Ramos (cell line): ENCODE data around the gene GPC1.

Experiments used
- in situ Hi-C: fragments of 300-500 bp; cut with MboI; formaldehyde crosslinking; loops from one replicate; pipeline ENCODE4 v1.14.3; 2022; ENCODE audit warnings: low sequenced_read_pairs; ENCODE audit not compliant: unreplicated experiment

Gene GPC1

GRCh38 chr2:240411261-240412160, 24.0 kb upstream of the GPC1 start:
- in situ Hi-C loops: no loop called here

DNA sequence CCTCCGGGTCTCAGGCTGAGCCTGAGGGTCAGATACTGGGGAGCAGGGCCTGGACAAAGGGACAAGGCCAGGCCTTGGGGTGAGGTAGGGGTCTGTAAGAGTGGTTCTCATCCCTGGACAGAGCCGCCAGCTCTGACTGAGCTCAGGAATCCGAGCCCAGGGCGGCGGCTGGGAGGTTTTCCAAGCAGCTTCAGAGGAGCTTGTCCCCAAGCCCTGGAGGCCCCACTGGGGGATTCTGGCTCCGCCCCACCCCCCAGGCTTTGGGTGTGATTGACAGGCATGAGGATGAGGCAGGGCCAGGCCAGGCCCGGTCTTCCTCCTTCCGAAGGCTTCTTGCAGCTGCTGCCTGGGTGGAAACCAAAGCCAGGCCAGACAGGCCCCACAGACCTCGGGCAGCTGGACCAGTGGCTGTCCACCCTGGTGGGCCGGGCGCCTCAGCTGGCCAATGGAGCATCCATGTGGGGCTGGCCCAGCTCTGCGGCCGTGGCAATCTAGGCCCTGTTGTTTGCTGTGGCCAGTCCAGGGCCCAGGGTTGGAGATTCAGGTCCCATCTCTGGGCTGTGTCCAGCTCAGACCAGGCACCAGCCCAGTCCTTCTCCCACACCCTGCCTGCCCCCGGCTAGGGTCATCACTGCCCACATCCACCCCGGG, 23.1 kb upstream of the GPC1 start:
- in situ Hi-C loops: no loop called here

- in situ Hi-C loops: no loop called here
Observed at GRCh38 chr2:240412975-240413812, 22.3 kb upstream of the GPC1 start.

DNA sequence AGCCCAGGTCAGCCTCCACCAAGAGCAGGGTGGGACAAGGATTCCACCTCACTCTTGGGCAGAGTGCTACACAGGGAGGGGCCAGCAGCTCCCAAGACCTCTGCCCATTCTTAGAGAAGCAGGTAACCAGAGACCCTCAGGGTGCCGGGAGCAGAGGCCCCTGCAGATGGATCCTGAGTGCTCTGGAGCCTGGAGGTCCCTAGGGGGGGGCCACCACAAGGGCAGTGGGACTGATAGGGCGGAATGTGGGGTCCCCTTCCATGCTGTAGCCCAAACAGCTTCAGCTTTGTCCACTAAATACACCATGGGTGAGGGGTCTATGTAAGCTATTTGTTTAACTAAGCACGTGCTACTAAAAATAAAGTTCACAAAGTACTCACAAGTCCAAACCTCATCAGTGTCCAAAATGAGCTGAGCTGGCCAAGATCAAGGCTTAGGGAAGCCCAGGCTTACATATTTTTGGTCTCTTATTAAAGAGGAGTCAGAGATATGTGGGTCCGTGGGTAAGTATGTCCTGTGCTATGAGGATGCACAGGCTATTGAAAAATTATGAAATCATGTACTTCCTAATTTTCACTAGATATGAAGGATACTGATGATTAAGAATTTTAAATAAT, 21.5 kb upstream of the GPC1 start:
- in situ Hi-C loops: no loop called here

- in situ Hi-C loops: no loop called here
Observed at GRCh38 chr2:240416821-240417220, 18.6 kb upstream of the GPC1 start.

DNA sequence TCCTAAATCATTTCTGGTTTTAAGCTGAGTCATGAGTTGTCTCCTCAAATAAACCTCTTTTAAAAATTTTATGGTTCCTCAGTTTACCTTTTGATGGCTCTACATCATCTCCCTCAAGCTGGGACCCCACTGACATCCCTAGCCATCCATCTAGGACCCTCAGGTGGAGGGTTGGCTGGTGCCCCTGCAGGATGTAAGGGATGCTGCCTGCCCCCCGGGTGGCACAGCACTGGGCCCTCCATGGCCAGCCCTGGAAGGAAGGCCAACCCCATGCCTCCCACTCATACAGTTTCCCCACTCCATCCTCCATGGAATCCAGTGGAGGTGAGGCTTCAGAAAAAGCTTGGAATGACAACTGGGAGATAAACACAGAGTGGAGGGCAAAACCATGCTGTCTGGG, 17.2 kb upstream of the GPC1 start:
- in situ Hi-C loops: no loop called here

GRCh38 chr2:240419271-240419670, 16.2 kb upstream of the GPC1 start:
- in situ Hi-C loops: no loop called here

DNA sequence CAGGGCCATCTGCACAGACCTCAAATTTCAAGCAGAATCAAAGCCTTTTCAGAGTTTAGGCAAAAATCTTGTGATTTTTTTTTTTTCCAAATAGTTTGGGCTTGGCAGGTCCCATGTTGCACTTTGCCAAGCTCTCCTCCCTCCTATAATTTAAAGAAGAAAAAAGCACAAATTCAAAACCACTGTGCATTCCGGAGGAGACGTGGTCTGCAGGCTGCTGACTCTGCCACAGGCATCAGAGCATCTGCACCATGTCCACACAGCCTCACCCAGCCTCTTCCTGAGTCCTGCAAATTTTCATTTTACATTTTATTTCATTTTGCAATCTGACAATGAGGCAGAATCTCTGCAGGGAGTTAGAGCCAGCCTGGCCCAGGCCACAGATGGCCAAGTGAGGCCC, 15.7 kb upstream of the GPC1 start:
- in situ Hi-C loops: no loop called here

DNA sequence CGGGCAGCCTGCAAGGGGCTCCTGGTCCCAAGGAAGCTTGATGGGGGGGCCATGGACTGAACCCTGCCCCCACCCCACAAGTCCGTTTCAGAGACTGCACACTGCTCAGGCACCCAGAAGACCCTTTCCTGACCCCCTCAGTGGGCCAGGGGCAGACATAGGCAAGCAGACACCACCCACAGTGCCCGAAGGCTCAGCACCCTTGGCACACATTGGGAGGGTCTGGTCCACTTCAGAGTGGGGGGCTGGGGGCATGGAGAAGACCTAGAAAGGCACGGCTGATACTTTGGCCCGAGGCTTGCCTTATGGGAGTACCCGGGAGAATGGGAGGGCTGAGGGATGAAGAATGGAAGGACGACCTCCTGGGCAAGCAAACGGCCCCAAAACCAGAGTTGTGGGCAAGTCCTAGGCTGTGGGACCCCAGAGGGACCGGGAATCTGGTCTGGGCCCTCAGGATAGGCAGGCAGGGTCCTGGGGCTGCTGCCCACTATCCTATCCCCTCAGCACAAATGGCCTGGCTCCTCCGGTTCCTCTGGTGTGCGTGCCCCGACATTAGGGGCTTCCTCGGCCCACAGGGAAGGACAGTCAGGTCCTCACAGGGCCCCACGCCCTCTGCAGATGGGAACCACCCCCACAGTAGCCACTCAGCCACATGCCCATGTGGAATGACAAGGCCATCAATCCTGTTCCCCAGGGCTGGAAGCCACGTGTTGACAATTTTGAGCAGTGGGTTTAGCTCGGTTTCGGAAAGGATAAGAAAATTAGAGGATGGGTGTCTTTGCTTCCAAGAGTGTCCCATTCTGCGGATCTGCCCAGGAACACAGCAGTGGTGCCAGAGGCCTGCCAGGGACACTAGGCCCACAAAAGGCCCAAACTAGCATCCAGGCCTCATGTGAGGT, 15.0 kb upstream of the GPC1 start:
- in situ Hi-C loops: no loop called here

DNA sequence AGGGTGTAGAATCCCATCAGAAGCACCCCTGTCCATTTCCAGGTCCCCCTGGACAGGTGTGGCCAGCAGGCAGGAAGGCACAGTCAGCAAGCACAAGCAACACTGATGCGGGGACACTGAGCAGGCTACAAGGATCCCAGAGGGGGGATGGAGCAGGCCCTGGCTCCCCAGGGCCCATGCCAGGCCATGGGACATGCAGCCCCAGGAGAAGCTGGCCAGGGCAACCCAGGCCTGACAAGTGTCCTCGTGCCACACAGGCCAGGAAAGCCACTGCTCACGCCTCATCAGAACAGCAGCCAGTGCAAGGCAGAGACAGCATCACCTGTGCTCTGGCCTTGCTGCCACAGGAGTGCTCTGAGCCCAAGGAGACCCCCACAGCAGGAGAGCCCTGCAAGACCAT, 14.1 kb upstream of the GPC1 start:
- in situ Hi-C loops: no loop called here

DNA sequence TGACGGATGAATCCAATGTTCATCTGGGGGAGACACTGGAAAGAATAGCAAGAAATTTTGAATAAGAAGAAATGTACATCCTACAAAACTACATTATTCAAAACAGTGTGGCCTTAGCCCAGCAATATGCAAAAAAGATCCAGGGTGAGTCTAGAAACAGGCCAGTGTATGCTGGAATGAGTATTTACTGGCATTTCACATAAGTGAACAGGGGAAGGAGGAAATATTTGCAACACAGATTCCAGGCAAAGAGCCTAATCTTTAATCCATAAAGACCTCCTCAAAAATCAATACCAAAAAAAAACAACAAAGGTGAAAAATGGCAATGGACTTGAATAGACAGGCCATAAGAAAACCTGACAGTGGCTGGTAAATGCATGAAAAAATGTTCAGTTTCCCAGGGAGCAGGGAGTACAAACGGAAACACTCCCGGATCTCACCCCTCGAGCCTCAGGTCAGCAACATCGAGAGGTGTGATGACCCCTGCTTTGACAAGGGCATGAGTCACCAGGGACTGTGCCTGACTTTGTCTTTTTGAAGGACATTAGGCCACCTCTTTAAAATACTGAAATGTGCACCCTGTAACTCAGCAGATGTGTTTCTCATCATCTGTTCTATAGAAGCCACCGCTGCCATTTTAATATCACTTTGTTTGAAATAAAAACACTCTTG, 12.7 kb upstream of the GPC1 start:
- in situ Hi-C loops: no loop called here

DNA sequence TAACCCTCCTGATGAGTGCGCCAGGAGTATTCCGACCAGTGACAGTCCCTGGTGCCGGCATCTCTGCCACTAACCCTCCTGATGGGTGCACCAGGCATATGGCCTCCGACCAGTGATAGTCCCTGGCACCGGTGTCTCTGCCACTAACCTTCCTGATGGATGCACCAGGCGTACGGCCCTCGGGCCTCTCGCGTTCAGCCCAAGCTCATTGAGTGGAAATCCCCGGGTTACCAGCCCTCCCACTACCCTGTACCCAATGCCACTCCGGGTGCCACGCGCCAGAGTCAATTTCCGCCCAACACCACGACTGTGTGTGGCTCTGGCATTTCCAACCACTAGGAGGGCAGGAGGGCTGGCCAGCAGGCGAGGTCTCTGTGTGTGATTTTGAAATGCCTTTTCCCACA, 11.7 kb upstream of the GPC1 start:
- in situ Hi-C loops: no loop called here

DNA sequence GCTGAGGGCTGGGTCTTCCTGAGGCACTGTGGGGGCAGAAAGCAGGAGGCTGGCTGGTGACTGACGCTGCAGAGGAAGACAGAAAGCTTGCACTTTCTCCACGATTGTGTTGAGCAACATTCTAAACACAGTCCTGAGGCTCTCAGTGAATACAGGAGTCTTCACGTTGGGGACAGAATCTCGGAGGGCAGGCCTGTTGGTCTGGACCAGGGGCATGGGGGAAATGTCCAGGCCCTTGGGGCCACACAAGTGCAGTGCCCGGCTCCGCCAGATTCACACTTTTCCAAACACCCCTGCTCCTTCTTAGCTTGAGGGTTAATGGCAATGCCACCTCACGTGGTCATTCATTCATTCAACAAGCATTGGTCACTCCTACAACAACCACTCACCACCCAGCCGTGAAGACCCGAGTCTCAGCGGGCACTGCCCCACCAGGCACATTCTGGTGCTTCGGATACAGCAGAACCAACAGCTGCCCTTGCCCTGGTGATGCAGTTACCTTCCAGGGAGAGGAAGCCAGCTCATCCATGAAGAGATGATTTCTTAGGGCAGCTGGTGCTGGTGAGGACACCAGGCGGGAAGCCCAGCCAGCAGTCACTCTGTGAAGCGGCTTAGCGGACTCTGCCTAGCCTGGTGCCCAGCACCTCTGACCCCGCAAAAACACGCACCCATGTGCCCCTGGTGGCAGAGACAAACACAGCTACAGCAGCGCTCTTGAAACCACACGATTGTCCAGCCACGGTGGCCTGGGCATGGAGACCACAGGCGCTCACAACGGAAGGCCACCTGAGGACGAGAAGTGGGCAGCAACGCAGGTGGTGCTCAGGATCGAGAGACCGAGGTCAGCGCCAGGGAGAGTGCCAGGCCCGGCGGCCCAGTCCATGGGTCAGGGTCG, 10.9 kb upstream of the GPC1 start:
- in situ Hi-C loops: no loop called here

GRCh38 chr2:240425236-240425615, 10.2 kb upstream of the GPC1 start:
- in situ Hi-C loops: no loop called here

DNA sequence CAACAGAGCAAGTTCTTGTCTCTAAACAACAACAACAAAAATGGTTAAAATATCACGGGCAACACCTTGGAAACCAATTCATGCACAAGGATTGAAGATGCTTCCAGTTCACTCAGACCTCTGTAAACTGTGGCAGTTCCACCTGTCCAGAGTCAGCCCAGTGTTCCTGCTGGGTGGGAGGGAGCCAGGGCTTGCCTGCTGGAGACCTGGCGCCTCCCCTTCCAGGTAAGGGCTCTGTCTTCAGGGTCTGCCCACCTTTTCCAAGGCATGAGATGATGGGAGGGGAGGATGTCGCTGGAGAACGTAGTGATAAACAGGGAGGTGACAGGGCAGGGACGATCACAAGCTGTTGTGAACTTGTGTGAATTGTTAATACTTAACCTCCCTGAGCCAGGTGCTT, 9.8 kb upstream of the GPC1 start:
- in situ Hi-C loops: no loop called here

- in situ Hi-C loops: no loop called here
Observed at GRCh38 chr2:240426845-240427721, 8.4 kb upstream of the GPC1 start.

- in situ Hi-C loops: no loop called here
Observed at GRCh38 chr2:240427729-240428128, 7.7 kb upstream of the GPC1 start.
